ENCODE results near the gene WIPF1. TPM values are rescaled to one million over a fixed set of nuclear protein-coding genes. Genes with fewer than 3 reads are reported as not detected.

WIPF1 gene
- total and polyA plus RNA-seq, 2 of the 13 experiments (the other 11 are each of a cell fraction or from before 2014, with no cell fraction given), result 0.01 TPM; not detected in 1

GRCh38 chr2:174597009-174597344 lies 627 bp downstream of the WIPF1 start:
- Histone ChIP-seq H3K27me3 (ENCODE audit: control insufficient read depth in 1 of 2, insufficient read depth in 2 of 2, low read length in 2 of 2) (no peaks in the 10 kb centered on the region), H3K79me2 (ENCODE audit: insufficient read depth, low read length) (no peaks in the 10 kb centered on the region), H2AFZ (ENCODE audit: low read length) (no peak overlapping the region), H3K27ac (ENCODE audit: extremely low read length, insufficient read depth, low read length) (no peak overlapping the region), H3K4me3 (replicated peaks in 1 of 3; ENCODE audit: insufficient read depth in 1 of 3, low read depth in 2 of 3, low read length in 3 of 3) (no peak overlapping the region), H3K4me2 (ENCODE audit: low read depth, low read length) (no peak overlapping the region), H3K4me1 (ENCODE audit: insufficient read depth, low read length) (no peaks in the 10 kb centered on the region), H4K20me1 (ENCODE audit: insufficient read depth, low read length) (no peaks in the 10 kb centered on the region), H3K36me3 (replicated peaks in 1 of 2; ENCODE audit: control insufficient read depth in 1 of 2, insufficient read depth in 2 of 2, low read length in 2 of 2) (no peaks in the 10 kb centered on the region), H3K9me3 (ENCODE audit: low read length) (no peaks in the 10 kb centered on the region), H3K9ac (ENCODE audit: insufficient read depth, low read depth, low read length) (no peak overlapping the region)
- in situ Hi-C loops (cut with HindIII; ENCODE audit: extremely low pct_ligation_motif_present, low pct_unique_long_range_greater_than_20kb) (no loop called here), intact Hi-C loops (cut with micrococcal nuclease; ENCODE audit: unreplicated experiment) (no loop called here)
- 26% methylated on average over 4 of the region's 4 CpGs for WGBS (ENCODE audit: low lambda C conversion rate)
- DNase-seq (ENCODE audit: low spot score), result no peak
- no peak for FAIRE-seq
- BruUV-seq (replicated peaks), result no TSS peak
- POLR2A ChIA-PET, result no interaction called here
- ATAC-seq, result no peak
- CTCF ChIA-PET (ENCODE audit: low intra/inter-chr PET ratio, low total read pairs), result no interaction called here
- TF ChIP-seq JUN (CRISPR knock-in tag; IDR thresholded peaks at IDR 0.05) (no peak), ZNF792 (CRISPR knock-in tag; IDR thresholded peaks at IDR 0.05) (no peak), SAP130 (CRISPR knock-in tag; IDR thresholded peaks at IDR 0.05; ENCODE audit: low read depth) (no peak), ZKSCAN1 (IDR thresholded peaks at IDR 0.05; ENCODE audit: low read length) (no peak), ZNF570 (CRISPR knock-in tag; IDR thresholded peaks at IDR 0.05; ENCODE audit: borderline replicate concordance) (no peak), MTA3 (CRISPR knock-in tag; IDR thresholded peaks at IDR 0.05) (no peak), CERS6 (CRISPR knock-in tag; IDR thresholded peaks at IDR 0.05) (no peak), ZNF598 (CRISPR knock-in tag; IDR thresholded peaks at IDR 0.05; ENCODE audit: borderline replicate concordance) (no peak), ZNF841 (CRISPR knock-in tag; IDR thresholded peaks at IDR 0.05; ENCODE audit: borderline replicate concordance) (no peak), GPN1 (CRISPR knock-in tag; IDR thresholded peaks at IDR 0.05; ENCODE audit: borderline replicate concordance) (no peak), ZSCAN22 (CRISPR knock-in tag; IDR thresholded peaks at IDR 0.05) (no peak), THYN1 (CRISPR knock-in tag; IDR thresholded peaks at IDR 0.05; ENCODE audit: borderline replicate concordance, low read depth) (no peak), GATA4 (IDR thresholded peaks at IDR 0.05; ENCODE audit: borderline replicate concordance, low read depth) (no peak), NRL (CRISPR knock-in tag; IDR thresholded peaks at IDR 0.05; ENCODE audit: borderline replicate concordance) (no peak), ZKSCAN8 (CRISPR knock-in tag; IDR thresholded peaks at IDR 0.05; ENCODE audit: borderline replicate concordance) (no peak), ZNF780A (CRISPR knock-in tag; IDR thresholded peaks at IDR 0.05) (no peak)
- TF ChIP-seq, protein P1, sequence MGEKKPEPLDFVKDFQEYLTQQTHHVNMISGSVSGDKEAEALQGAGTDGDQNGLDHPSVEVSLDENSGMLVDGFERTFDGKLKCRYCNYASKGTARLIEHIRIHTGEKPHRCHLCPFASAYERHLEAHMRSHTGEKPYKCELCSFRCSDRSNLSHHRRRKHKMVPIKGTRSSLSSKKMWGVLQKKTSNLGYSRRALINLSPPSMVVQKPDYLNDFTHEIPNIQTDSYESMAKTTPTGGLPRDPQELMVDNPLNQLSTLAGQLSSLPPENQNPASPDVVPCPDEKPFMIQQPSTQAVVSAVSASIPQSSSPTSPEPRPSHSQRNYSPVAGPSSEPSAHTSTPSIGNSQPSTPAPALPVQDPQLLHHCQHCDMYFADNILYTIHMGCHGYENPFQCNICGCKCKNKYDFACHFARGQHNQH (CRISPR knock-in tag; IDR thresholded peaks at IDR 0.05), result no peak
- TF ChIP-seq, protein P2, sequence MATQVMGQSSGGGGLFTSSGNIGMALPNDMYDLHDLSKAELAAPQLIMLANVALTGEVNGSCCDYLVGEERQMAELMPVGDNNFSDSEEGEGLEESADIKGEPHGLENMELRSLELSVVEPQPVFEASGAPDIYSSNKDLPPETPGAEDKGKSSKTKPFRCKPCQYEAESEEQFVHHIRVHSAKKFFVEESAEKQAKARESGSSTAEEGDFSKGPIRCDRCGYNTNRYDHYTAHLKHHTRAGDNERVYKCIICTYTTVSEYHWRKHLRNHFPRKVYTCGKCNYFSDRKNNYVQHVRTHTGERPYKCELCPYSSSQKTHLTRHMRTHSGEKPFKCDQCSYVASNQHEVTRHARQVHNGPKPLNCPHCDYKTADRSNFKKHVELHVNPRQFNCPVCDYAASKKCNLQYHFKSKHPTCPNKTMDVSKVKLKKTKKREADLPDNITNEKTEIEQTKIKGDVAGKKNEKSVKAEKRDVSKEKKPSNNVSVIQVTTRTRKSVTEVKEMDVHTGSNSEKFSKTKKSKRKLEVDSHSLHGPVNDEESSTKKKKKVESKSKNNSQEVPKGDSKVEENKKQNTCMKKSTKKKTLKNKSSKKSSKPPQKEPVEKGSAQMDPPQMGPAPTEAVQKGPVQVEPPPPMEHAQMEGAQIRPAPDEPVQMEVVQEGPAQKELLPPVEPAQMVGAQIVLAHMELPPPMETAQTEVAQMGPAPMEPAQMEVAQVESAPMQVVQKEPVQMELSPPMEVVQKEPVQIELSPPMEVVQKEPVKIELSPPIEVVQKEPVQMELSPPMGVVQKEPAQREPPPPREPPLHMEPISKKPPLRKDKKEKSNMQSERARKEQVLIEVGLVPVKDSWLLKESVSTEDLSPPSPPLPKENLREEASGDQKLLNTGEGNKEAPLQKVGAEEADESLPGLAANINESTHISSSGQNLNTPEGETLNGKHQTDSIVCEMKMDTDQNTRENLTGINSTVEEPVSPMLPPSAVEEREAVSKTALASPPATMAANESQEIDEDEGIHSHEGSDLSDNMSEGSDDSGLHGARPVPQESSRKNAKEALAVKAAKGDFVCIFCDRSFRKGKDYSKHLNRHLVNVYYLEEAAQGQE (IDR thresholded peaks at IDR 0.05; ENCODE audit: borderline replicate concordance in 1 of 2, low read depth in 1 of 2, low read length in 2 of 2), result no peak
- TF ChIP-seq, protein P3, sequence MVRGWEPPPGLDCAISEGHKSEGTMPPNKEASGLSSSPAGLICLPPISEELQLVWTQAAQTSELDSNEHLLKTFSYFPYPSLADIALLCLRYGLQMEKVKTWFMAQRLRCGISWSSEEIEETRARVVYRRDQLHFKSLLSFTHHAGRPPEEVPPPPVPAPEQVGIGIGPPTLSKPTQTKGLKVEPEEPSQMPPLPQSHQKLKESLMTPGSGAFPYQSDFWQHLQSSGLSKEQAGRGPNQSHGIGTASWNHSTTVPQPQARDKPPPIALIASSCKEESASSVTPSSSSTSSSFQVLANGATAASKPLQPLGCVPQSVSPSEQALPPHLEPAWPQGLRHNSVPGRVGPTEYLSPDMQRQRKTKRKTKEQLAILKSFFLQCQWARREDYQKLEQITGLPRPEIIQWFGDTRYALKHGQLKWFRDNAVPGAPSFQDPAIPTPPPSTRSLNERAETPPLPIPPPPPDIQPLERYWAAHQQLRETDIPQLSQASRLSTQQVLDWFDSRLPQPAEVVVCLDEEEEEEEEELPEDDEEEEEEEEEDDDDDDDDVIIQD (CRISPR knock-in tag; IDR thresholded peaks at IDR 0.05; ENCODE audit: low read depth), result no peak
